ENCODE data around the gene LRRFIP1.

Gene LRRFIP1

GRCh38 chr2:237695201-237695780 lies 67.9 kb downstream of the LRRFIP1 start:
- peak overlapping the region; percentile 87 for H3K27ac ChIP-seq (replicated peaks)
- peak in 1 of 2 experiments; percentile 67 for DNase-seq (ENCODE audit: low read depth in 1 of 2, low spot score in 1 of 2)
- H3K27me3 ChIP-seq (ENCODE audit: insufficient read depth, poor library complexity, severe bottlenecking): no peaks in the 10 kb centered on the region
- TF ChIP-seq CTCF (IDR thresholded peaks at IDR 0.05; ENCODE audit: insufficient read depth, low read length) (no peak), REST (IDR thresholded peaks at IDR 0.05; ENCODE audit: insufficient replicate concordance, low read depth) (no peak), GABPA (IDR thresholded peaks at IDR 0.05; ENCODE audit: low read depth) (no peak), SPI1 (IDR thresholded peaks at IDR 0.05; ENCODE audit: borderline replicate concordance, low read depth) (no peak), POLR2AphosphoS5 (IDR thresholded peaks at IDR 0.05; ENCODE audit: low read depth) (no peak)
- peak overlapping the region; percentile 89 for H3K4me3 ChIP-seq (replicated peaks; ENCODE audit: insufficient read depth, low read length)

GRCh38 chr2:237696461-237696860 lies 69.1 kb downstream of the LRRFIP1 start:
- no peak for TF ChIP-seq REST (IDR thresholded peaks at IDR 0.05; ENCODE audit: insufficient replicate concordance, low read depth)
- Histone ChIP-seq H3K27me3 (ENCODE audit: insufficient read depth, poor library complexity, severe bottlenecking) (no peaks in the 10 kb centered on the region), H3K27ac (replicated peaks) (peak overlapping the region; percentile 87), H3K4me3 (replicated peaks; ENCODE audit: insufficient read depth, low read length) (peak overlapping the region; percentile 89)
- no peak for DNase-seq (ENCODE audit: low read depth in 1 of 2, low spot score in 1 of 2)

- no peaks in the 10 kb centered on the region for H3K27me3 ChIP-seq (ENCODE audit: insufficient read depth, poor library complexity, severe bottlenecking)
- no peak overlapping the region for H3K27ac ChIP-seq (replicated peaks)
- TF ChIP-seq SPI1 (IDR thresholded peaks at IDR 0.05; ENCODE audit: borderline replicate concordance, low read depth) (no peak), POLR2AphosphoS5 (IDR thresholded peaks at IDR 0.05; ENCODE audit: low read depth) (no peak), CTCF (IDR thresholded peaks at IDR 0.05; ENCODE audit: insufficient read depth, low read length) (no peak), REST (IDR thresholded peaks at IDR 0.05; ENCODE audit: insufficient replicate concordance, low read depth) (no peak), GABPA (IDR thresholded peaks at IDR 0.05; ENCODE audit: low read depth) (no peak)
- DNase-seq (ENCODE audit: low read depth in 1 of 2, low spot score in 1 of 2): no peak
- H3K4me3 ChIP-seq (replicated peaks; ENCODE audit: insufficient read depth, low read length): no peak overlapping the region
Observed at GRCh38 chr2:237697586-237698357, 70.4 kb downstream of the LRRFIP1 start.
